DOHH2 (cell line): ENCODE data around the gene CTNNA2.

Source experiments
- EZH2phosphoT487 ChIP-seq: fragments of 200-600 bp; sonication (generic); IDR thresholded peaks from 2 replicates; pipeline ENCODE4 v1.6.1; 2017; ENCODE audit warnings: borderline replicate concordance, mild to moderate bottlenecking, antibody characterized with exemption, low read length, moderate library complexity, mixed read lengths
- TF ChIP-seq, protein P1 (sequence below): fragments of 200-600 bp; sonication (generic); IDR thresholded peaks from one replicate; pipeline ENCODE4 v1.5.1; 2014; ENCODE audit warnings: antibody characterized with exemption, mild to moderate bottlenecking, low read depth, low read length; ENCODE audit not compliant: poor library complexity, severe bottlenecking

- TF ChIP-seq, protein P1, sequence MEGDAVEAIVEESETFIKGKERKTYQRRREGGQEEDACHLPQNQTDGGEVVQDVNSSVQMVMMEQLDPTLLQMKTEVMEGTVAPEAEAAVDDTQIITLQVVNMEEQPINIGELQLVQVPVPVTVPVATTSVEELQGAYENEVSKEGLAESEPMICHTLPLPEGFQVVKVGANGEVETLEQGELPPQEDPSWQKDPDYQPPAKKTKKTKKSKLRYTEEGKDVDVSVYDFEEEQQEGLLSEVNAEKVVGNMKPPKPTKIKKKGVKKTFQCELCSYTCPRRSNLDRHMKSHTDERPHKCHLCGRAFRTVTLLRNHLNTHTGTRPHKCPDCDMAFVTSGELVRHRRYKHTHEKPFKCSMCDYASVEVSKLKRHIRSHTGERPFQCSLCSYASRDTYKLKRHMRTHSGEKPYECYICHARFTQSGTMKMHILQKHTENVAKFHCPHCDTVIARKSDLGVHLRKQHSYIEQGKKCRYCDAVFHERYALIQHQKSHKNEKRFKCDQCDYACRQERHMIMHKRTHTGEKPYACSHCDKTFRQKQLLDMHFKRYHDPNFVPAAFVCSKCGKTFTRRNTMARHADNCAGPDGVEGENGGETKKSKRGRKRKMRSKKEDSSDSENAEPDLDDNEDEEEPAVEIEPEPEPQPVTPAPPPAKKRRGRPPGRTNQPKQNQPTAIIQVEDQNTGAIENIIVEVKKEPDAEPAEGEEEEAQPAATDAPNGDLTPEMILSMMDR: no peak
- no peak for TF ChIP-seq EZH2phosphoT487
These were observed 348.2 kb downstream of the CTNNA2 start for GRCh38 chr2:79861059-79861374.
